ENCODE measurements around the gene CNGA3.
"Not testable (repeated sequence)": the region's sequence is repeated elsewhere in the genome, so short reads cannot be mapped to it uniquely, and the experiment has no call there.

Gene CNGA3

DNA sequence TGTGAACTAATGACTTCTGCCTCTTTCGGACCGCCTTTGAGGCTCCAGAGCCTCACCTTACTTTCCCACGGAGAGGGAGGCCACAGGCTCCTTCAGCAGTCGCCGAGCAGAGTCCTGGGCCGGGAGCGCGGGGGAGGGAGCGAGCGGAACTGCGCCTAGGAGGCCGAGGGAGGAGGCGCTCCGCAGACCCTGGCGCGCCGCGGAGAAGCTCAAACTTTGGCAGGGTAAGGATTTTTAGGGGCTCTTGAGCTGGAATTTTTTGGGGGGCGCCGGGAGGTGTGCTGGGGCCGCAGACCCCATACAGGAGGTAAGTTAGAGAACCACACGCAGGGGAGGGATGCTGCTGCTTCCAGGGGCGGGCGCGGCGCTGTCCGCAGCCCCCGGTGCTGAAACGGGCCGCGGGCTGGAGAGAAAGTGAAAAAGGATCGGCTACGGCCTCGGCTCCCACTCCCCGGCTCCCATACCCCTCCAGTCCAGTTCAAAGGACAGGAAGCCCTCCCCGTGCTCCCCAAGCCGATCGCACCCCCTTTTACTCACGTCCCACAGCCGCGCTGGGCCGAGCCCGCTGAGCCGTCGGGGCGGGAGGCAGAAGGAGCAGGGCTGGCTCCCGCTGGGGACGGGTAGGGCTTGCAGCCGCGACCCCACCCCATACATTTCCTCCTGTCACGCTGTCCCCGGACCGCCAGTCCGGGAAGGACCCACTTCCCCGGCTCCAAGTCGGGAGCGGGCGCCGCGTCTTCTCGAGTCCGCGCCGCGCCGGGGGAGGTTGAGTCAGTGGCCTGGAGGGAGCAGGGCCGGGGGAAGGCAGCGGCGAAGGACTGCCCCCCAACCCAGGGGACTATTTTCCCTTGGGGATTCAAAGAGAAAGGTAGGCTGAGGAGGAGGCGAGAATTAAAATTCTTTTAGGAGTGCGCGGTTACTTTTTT lies at the start of gene CNGA3:
TSS of gene CNGA3 (plus strand) at position 146 of the 926 bp plus-strand sequence. CDS start 23,520 bp downstream, outside the sequence.
- H3K36me3 ChIP-seq (ENCODE audit: insufficient read depth, low read length): no peaks in the 10 kb centered on the region
- H3K9ac ChIP-seq (ENCODE audit: insufficient read length): no peak within 1 kb of the TSS
- no peak within 1 kb of the TSS for H3K27ac ChIP-seq
- no peak for DNase-seq (ENCODE audit: low read depth, low spot score)
- H3K9me3 ChIP-seq (ENCODE audit: low read depth, low read length): no peaks in the 10 kb centered on the region
- no peak within 1 kb of the TSS for H3K4me3 ChIP-seq
- no peak for TF ChIP-seq FOXP2 (optimal IDR thresholded peaks at IDR 0.05; ENCODE audit: control extremely low read depth, extremely low read length, insufficient read depth)
- TF ChIP-seq POLR2AphosphoS5 (IDR thresholded peaks at IDR 0.05; ENCODE audit: borderline replicate concordance, low read depth, low read length): no peak
- no peak for TF ChIP-seq EZH2 (IDR thresholded peaks at IDR 0.05)

DNA sequence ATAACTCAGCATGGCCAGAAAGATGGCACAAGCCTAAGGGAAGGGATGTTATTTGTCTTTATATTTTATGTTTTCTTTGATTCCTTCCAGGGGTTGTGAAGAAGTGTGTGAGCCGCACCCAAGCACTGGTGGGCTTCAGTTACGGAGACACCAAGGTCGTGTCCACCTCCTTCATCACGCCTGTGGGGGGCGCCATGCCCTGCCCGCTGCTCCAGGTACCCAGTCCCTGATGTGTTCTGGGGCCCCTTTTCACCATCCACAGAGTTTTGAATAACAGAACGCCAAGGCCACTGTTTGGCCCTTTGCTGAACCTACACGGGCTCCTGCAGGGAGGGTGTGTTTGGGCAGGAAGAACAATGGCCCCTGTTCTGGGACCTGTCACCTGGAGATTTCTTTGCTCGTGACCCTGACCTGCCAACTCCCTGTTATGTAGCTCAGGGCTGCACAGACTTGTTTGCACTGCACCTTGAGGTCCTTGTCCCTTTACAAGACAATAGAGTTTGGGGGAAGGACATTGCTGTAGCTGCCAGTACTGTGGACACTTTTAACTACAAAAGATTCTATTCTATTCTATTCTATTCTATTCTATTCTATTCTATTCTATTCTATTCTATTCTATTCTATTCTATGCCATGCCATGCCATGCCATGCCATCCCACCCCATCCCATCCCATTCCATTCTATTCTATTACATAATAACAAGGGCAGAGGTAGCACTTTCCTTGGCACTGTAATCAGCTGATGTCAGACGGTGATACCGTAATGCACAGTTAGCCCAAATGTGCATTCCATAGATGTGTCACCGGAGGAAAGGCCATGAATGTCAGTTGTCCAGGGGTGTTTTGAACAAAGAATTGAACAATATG lies 48.2 kb upstream of the CNGA3 start:
- TF ChIP-seq FOXP2 (optimal IDR thresholded peaks at IDR 0.05; ENCODE audit: control extremely low read depth, extremely low read length, insufficient read depth) (no peak), POLR2AphosphoS5 (IDR thresholded peaks at IDR 0.05; ENCODE audit: borderline replicate concordance, low read depth, low read length) (no peak), EZH2 (IDR thresholded peaks at IDR 0.05) (no peak)

DNA sequence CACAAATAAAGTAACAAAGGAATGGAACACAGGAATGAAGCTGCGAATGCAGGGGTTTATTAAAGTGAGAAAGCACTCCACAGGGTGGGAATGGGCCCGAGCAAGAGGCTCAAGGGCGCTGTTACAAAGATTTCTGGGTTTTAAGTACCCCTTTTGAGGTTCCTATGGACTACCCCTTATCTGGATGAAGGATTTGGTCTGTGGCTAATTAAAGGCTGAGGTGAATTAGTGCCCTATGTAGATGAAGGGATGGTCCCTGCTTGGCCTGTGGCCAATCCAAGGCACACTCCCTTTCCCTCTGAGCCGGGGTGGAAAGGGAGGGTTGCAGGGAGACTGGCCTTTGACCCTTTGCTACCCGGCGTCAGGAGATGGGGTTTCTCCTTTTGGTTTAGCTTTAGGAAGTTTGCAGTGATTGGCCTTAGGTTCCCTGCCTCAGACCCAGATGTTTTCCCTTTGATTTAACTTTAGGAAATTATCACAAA lies 47.5 kb upstream of the CNGA3 start:
- Histone ChIP-seq H3K27ac (no peak overlapping the region), H3K36me3 (ENCODE audit: insufficient read depth, low read length) (no peaks in the 10 kb centered on the region), H3K9me3 (ENCODE audit: low read depth, low read length) (no peaks in the 10 kb centered on the region), H3K9ac (ENCODE audit: insufficient read length) (no peak overlapping the region), H3K4me3 (no peak overlapping the region)
- no peak for DNase-seq (ENCODE audit: low read depth, low spot score)
- TF ChIP-seq POLR2AphosphoS5 (IDR thresholded peaks at IDR 0.05; ENCODE audit: borderline replicate concordance, low read depth, low read length) (no peak), EZH2 (IDR thresholded peaks at IDR 0.05) (no peak), FOXP2 (optimal IDR thresholded peaks at IDR 0.05; ENCODE audit: control extremely low read depth, extremely low read length, insufficient read depth) (no peak)

More for the DNA sequence above, 48.2 kb upstream of the CNGA3 start:
- Histone ChIP-seq H3K9me3 (ENCODE audit: low read depth, low read length) (no peaks in the 10 kb centered on the region), H3K36me3 (ENCODE audit: insufficient read depth, low read length) (no peaks in the 10 kb centered on the region), H3K27ac (no peak overlapping the region), H3K4me3 (no peak overlapping the region), H3K9ac (ENCODE audit: insufficient read length) (no peak overlapping the region)
- DNase-seq (ENCODE audit: low read depth, low spot score): no peak

DNA sequence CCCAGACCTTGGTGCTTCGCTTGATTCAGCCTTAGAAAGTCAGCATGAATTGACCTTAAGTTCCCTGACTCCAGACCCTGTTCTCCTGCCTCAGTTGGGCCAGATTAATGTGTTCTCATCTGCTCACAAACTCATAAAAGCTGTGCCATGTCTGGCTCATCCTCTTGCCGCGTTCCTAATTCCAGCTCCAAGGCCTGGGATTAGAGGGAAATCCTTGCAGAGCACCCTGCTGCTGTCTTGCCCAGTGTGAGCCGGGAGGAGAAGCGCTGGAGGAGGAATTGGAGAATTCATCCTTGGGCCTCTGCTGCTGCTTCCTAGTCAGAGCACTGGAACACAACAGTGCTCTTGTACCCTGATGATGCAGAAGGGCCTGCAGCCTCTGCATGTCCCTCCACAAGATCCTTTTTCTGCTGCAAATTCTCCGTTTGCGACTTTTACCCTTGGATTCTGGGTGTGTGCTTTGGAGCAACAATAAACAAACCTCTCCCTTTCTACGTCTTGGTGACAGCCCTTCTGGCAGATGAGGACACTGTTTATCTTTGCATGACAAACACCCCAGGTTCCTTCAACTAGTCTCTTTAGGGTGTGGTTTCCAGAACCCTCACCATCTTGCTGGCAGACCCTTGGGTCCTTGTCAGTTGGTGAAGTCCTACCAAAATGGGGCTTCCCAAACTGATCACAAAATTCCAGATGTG lies 46.9 kb upstream of the CNGA3 start:
- Histone ChIP-seq H3K27ac (no peak overlapping the region), H3K9ac (ENCODE audit: insufficient read length) (no peak overlapping the region), H3K4me3 (no peak overlapping the region), H3K9me3 (ENCODE audit: low read depth, low read length) (no peaks in the 10 kb centered on the region), H3K36me3 (ENCODE audit: insufficient read depth, low read length) (no peaks in the 10 kb centered on the region)
- no peak for DNase-seq (ENCODE audit: low read depth, low spot score)
- TF ChIP-seq FOXP2 (optimal IDR thresholded peaks at IDR 0.05; ENCODE audit: control extremely low read depth, extremely low read length, insufficient read depth) (no peak), POLR2AphosphoS5 (IDR thresholded peaks at IDR 0.05; ENCODE audit: borderline replicate concordance, low read depth, low read length) (no peak), EZH2 (IDR thresholded peaks at IDR 0.05) (no peak)

DNA sequence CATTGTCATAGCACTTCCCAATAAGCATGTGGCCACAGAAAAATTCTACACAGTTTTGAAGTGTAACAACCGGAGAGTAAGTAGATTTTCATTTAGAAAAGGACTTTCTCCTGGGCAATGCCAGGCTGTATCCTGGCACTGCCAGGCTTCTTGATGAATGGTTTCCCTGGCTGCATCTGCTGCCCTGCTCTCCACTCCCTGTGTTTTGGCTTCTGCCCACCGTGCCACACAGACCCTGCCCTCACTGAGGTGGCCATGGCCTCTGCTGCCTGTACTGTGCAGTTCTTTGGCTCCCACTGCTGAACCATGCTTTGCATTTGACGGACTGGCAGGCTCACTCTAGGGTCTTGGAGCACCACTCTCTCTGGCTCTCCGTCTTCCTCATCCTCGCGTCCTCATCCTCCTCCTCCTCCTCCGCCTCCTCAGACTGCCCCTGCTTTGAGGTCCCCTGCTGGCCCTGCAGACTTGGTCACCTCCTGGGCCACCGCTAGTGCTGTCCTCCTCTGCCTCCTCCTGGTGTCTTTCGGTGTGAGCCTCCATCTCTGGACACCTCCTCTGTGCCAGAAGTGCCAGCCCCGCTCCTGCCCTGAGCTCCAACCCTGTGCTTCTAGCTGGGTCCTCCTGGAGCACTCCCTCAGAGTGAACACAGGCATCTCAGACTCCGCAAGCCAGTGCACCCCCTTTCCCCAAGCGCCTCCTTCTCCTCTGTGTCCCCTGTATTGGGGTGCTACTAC lies 45.9 kb upstream of the CNGA3 start:
- Histone ChIP-seq H3K9me3 (ENCODE audit: low read depth, low read length) (no peaks in the 10 kb centered on the region), H3K36me3 (ENCODE audit: insufficient read depth, low read length) (no peaks in the 10 kb centered on the region), H3K27ac (no peak overlapping the region), H3K4me3 (no peak overlapping the region), H3K9ac (ENCODE audit: insufficient read length) (no peak overlapping the region)
- TF ChIP-seq FOXP2 (optimal IDR thresholded peaks at IDR 0.05; ENCODE audit: control extremely low read depth, extremely low read length, insufficient read depth): no peak
- no peak for TF ChIP-seq POLR2AphosphoS5 (IDR thresholded peaks at IDR 0.05; ENCODE audit: borderline replicate concordance, low read depth, low read length)
- no peak for TF ChIP-seq EZH2 (IDR thresholded peaks at IDR 0.05)
- no peak for DNase-seq (ENCODE audit: low read depth, low spot score)

DNA sequence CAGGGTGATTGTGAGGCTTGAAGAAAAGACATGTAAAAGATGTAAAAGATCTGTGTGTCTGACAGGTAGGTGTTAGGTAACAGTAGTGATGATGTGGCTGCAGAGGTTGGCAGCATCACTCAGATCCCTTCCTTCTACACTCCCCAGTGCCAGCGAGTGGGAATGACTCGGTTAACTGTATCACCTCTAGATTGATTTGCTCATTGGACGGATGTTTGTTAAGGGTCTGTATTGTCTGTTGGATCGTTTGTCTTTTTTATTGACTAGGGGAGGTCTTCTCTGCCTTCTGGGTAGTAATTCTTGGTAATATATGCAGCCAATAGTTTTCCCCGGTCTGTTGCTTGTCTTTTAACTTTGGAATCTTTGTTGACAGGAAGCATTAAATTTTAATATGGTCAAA lies 44.8 kb upstream of the CNGA3 start:
- no peak for DNase-seq (ENCODE audit: low read depth, low spot score)
- Histone ChIP-seq H3K9ac (ENCODE audit: insufficient read length) (no peak overlapping the region), H3K9me3 (ENCODE audit: low read depth, low read length) (no peaks in the 10 kb centered on the region), H3K36me3 (ENCODE audit: insufficient read depth, low read length) (no peaks in the 10 kb centered on the region), H3K4me3 (no peak overlapping the region), H3K27ac (no peak overlapping the region)
- TF ChIP-seq FOXP2 (optimal IDR thresholded peaks at IDR 0.05; ENCODE audit: control extremely low read depth, extremely low read length, insufficient read depth) (no peak), EZH2 (IDR thresholded peaks at IDR 0.05) (no peak), POLR2AphosphoS5 (IDR thresholded peaks at IDR 0.05; ENCODE audit: borderline replicate concordance, low read depth, low read length) (no peak)

DNA sequence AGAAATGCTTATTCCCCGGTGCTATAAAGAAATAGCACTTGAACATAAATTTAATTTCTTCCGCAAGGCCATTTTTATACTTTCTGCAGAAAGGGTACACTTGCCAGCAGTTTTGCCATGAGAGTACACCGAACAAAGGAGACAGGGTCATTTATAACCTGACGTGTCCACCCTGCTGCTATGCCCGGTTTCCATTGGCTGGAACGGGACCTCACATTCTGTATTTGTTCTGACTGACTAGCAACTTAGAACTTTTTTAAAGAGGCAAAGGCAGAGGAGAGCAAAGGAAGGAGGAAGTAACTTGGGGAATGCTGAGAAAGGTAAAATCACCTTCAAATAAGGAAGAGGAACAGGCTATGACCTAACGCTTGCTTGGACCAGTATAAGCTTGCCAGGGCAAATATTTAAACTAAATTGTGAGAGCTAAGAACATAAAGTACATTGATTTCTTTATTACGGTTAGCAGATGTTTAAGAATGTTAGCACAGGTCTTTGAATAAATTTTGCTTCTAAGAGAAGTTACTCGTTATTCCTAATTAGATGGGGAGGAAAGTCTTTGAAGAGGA lies 39.0 kb upstream of the CNGA3 start:
- H3K36me3 ChIP-seq (ENCODE audit: insufficient read depth, low read length); H3K4me3 ChIP-seq; H3K27ac ChIP-seq; H3K9ac ChIP-seq (ENCODE audit: insufficient read length); H3K9me3 ChIP-seq (ENCODE audit: low read depth, low read length); DNase-seq (ENCODE audit: low read depth, low spot score): not testable (repeated sequence)
